Measurements from ENCODE around the gene MRPL38. TPM values are rescaled to one million over a fixed set of nuclear protein-coding genes. Genes with fewer than 3 reads are reported as not detected.

MRPL38 gene
- total RNA-seq, 4 donors from 2014 or later: 41.7 to 113 (median 50.2) TPM

DNA sequence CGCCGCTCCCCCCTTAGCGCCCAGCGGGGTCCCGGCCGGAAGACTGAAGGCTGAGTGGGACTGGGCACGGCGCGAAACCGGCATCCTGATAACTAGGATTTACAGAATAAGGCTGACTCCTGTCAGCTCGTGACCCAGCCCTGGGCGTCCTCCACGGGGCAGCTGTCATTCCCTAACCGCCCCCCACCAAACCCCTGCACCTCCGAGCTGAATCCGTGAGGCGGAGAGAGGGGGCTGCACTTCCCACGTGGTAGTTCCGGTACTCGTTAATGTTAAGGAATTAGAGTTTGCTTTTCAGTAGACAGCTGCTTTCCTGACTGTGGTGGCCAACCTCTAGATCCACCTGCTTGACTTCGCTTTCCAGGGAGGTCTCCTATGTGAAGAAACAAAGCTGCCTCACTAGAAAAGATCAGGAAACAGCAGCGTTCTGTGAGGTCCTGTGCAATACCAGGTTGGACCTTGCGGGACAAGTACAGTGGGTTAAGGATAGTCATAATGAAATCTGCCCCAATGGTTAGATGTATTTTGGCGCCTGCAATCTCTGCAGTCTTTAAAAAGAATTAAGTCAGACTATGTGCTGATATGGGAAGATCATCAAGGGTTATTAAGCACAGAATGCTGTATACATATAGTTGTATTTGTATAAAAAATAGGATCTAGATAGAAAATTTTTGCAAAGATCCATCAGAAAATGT lies 48.5 kb downstream of the MRPL38 start:
- TF ChIP-seq EP300 (IDR thresholded peaks at IDR 0.05) (no peak), POLR2AphosphoS5 (IDR thresholded peaks at IDR 0.05) (no peak), POLR2A (IDR thresholded peaks at IDR 0.05) (no peak)
- TF ChIP-seq, protein P1, sequence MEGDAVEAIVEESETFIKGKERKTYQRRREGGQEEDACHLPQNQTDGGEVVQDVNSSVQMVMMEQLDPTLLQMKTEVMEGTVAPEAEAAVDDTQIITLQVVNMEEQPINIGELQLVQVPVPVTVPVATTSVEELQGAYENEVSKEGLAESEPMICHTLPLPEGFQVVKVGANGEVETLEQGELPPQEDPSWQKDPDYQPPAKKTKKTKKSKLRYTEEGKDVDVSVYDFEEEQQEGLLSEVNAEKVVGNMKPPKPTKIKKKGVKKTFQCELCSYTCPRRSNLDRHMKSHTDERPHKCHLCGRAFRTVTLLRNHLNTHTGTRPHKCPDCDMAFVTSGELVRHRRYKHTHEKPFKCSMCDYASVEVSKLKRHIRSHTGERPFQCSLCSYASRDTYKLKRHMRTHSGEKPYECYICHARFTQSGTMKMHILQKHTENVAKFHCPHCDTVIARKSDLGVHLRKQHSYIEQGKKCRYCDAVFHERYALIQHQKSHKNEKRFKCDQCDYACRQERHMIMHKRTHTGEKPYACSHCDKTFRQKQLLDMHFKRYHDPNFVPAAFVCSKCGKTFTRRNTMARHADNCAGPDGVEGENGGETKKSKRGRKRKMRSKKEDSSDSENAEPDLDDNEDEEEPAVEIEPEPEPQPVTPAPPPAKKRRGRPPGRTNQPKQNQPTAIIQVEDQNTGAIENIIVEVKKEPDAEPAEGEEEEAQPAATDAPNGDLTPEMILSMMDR (IDR thresholded peaks at IDR 0.05): no peak
- peaks cover 39% of the 10 kb centered on the region for H3K4me1 ChIP-seq

DNA sequence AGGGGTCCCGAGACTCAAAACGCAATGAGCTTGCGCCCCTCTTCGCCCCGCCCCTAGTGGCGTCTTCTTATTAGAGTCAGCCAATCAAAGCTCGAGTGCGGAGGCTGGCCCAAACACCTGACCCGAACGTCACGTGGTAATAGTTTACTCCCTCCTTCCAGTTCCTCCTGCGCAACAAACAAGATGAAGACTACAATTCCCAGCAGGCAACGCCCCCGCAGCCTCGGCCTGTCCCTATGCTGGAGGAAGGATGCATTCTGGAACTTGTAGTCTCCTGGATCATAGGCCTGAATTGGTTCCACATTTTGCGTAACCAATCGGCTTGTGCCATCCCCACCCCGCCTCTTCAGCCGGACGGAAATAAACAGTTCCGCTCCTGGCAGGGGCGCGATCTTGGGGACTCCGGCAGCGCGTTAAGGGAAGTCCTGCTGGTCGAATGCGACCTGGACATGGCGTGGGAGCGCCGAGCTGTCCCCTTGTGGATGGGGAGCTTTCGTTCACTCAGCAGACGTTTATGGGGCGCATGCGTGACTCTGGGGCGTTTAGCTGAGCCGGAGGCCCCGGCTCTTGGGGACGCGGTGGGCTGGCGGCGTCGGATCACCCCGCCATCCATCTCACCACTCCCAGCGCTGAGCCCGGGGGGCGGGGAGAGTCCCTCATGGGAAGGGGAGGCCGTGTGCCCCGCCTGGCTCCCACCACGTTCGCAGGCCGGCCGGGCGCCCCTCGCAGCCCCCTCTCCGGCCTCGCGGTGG lies 49.2 kb downstream of the MRPL38 start, which contains the start of gene WBP2:
Gene WBP2 (minus strand): TSS at position 26 of the 752 bp plus-strand sequence. CDS start 38 bp downstream, outside the sequence.
- peaks cover 39% of the 10 kb centered on the region for H3K4me1 ChIP-seq
- H3K27ac ChIP-seq: peak within 1 kb of the TSS; percentile 93
- H3K36me3 ChIP-seq: peaks cover 18% of the 10 kb centered on the region
- peak; percentile 100 for DNase-seq (ENCODE audit: low spot score in 2 of 2)
- H3K4me3 ChIP-seq: peak within 1 kb of the TSS; percentile 61
- WGBS: 0% methylated on average over 15 of the region's 58 CpGs
- TF ChIP-seq POLR2AphosphoS5 (IDR thresholded peaks at IDR 0.05): peak; percentile 96 to 100 (median 99)
- no peak for TF ChIP-seq EP300 (IDR thresholded peaks at IDR 0.05)
- peak; percentile 94 to 98 for TF ChIP-seq POLR2A (IDR thresholded peaks at IDR 0.05)
- TF ChIP-seq, protein P1 (IDR thresholded peaks at IDR 0.05): peak; percentile 21 to 30
- H3K9me3 ChIP-seq: no peaks in the 10 kb centered on the region
- H3K27me3 ChIP-seq: no peaks in the 10 kb centered on the region

More for the DNA sequence above, 48.5 kb downstream of the MRPL38 start:
- Histone ChIP-seq H3K4me3 (peak overlapping the region; percentile 61), H3K27ac (peak overlapping the region; percentile 93), H3K27me3 (no peaks in the 10 kb centered on the region), H3K9me3 (no peaks in the 10 kb centered on the region), H3K36me3 (peaks cover 10% of the 10 kb centered on the region)
- 11% methylated on average over 10 of the region's 24 CpGs for WGBS
- no peak for DNase-seq (ENCODE audit: low spot score in 2 of 2)

DNA sequence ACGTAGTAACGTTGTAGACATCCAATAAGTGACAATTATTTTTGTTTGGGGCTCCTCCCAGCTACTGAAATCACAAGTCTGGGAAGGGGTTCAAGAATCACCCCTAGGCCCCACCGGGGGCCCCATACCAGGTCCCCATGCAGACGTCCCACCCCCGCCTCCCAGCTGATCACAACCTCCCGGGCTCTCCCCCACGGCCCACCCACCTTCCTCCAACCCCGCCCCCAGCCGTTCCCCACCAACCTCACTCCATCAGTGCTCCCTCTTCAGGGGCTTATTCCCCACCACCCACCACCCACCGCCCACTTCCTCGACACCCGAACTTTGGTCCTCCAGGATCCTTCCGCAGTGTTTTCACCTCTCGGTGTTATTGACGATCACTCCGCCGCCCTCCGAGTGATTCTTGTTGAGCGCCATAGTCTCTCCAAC lies 49.8 kb downstream of the MRPL38 start:
- 0% methylated on average over 19 of the region's 19 CpGs for WGBS
- peaks cover 42% of the 10 kb centered on the region for H3K4me1 ChIP-seq
- no peaks in the 10 kb centered on the region for H3K9me3 ChIP-seq
- peak overlapping the region; percentile 93 for H3K27ac ChIP-seq
- TF ChIP-seq, protein P1 (IDR thresholded peaks at IDR 0.05): peak; percentile 20 to 23
- TF ChIP-seq POLR2AphosphoS5 (IDR thresholded peaks at IDR 0.05) (peak in 1 of 3 donors; percentile 65), POLR2A (IDR thresholded peaks at IDR 0.05) (no peak)
- no peak for DNase-seq (ENCODE audit: low spot score in 2 of 2)
- peak overlapping the region; percentile 61 for H3K4me3 ChIP-seq
- no peaks in the 10 kb centered on the region for H3K27me3 ChIP-seq
- H3K36me3 ChIP-seq: peaks cover 23% of the 10 kb centered on the region

DNA sequence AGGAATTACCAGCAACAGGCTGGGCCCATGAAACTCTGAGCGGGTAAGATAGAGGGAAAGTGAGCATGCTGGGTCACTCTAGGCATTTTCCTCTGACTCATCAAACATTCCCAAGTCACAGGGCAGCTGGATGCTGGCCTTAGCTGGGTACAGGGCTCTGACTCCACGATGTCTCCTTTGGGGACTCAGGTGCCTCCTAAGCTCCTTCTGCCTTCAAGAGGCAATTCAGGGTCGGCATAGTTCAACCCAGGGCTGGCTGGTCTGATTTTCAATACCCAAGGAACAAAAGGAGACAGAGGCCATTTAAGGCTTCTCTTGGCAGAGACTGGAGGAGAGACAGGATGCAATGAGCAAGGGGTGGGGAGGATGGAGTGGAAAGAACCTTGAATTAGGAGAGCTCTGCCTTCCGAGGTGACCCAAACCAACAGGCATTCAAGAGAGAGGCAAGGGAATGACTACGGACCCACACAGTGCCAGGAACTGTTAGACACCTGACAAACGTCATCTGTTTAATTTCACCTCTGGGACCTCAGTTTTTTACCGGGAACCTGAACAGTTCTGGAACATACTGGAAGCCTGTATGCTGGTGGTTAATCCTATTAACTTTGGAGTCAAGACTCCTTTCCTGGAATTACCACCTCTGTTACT lies 50.5 kb downstream of the MRPL38 start:
- Histone ChIP-seq H3K27me3 (no peaks in the 10 kb centered on the region), H3K4me1 (peaks cover 47% of the 10 kb centered on the region), H3K36me3 (peaks cover 30% of the 10 kb centered on the region), H3K27ac (peak overlapping the region; percentile 93), H3K4me3 (peak overlapping the region; percentile 61), H3K9me3 (no peaks in the 10 kb centered on the region)
- TF ChIP-seq POLR2AphosphoS5 (IDR thresholded peaks at IDR 0.05): no peak
- no peak for TF ChIP-seq EP300 (IDR thresholded peaks at IDR 0.05)
- TF ChIP-seq, protein P1 (IDR thresholded peaks at IDR 0.05): no peak
- peak in 1 of 2 donors; percentile 5 for TF ChIP-seq POLR2A (IDR thresholded peaks at IDR 0.05)
- WGBS: 19% methylated on average over 7 of the region's 7 CpGs
- DNase-seq (ENCODE audit: low spot score in 2 of 2): peak in 1 of 2 donors; percentile 73

Data from suprapubic skin (tissue), 4 donors.